Prostate gland (tissue), 2 donors: ENCODE results near the gene NPBWR2. TPM values are rescaled to one million over a fixed set of nuclear protein-coding genes. Genes with fewer than 3 reads are reported as not detected.
A peak's percentile ranks its signal among the peaks of the same experiment; 100 is the strongest.

Experiments
- DNase-seq: peaks from one replicate; pipeline ENCODE4 v3.0.0-alpha.2; 2019; ENCODE audit warnings: low spot score
- H3K27ac ChIP-seq, 2 donors: fragments of 200-600 bp; sonication (generic); 2 replicates each; pipeline ENCODE4 v1.5.1; 2017 to 2019
- H3K27me3 ChIP-seq: fragments of 200-600 bp; sonication (generic); replicated peaks from 2 replicates; pipeline ENCODE4 v1.5.1; 2019; ENCODE audit not compliant: insufficient read depth
- H3K36me3 ChIP-seq, 2 donors: fragments of 200-600 bp; sonication (generic); 1 replicate in 1 of 2; 2 replicates in 1 of 2; pipeline versions ENCODE4 v1.5.1 to v1.8.1; 2017 to 2019
- H3K4me1 ChIP-seq: fragments of 200-600 bp; sonication (generic); replicated peaks from 2 replicates; pipeline ENCODE4 v1.5.1; 2019
- H3K4me3 ChIP-seq, 2 donors: fragments of 200-600 bp; sonication (generic); 2 replicates each; pipeline ENCODE4 v1.5.1; 2017 to 2019
- H3K9me3 ChIP-seq: fragments of 200-600 bp; sonication (generic); 2 replicates; pipeline ENCODE4 v1.5.1; 2017
- POLR2A ChIP-seq: fragments of 450-650 bp; IDR thresholded peaks from one replicate; pipeline ENCODE4 v1.6.1; 2016; ENCODE audit warnings: antibody characterized with exemption, mild to moderate bottlenecking
- POLR2AphosphoS5 ChIP-seq: sonication (generic); formaldehyde crosslinking; IDR thresholded peaks from one replicate; pipeline ENCODE4 v1.6.1; 2017; ENCODE audit warnings: antibody characterized with exemption
- WGBS: methylation state at CpG from one replicate; pipeline ENCODE4 v1.1.5; 2018; 5-methylcytosine and 5-hydroxymethylcytosine counted together
- intact Hi-C: fragments of 100-400 bp; cut with DNase I; formaldehyde crosslinking; loops from one replicate; pipeline ENCODE4 v1.14.2; 2022
- total RNA-seq, 2 donors: library from RNA; depleted of rRNA; stranded (reverse); fragments of >200 nt; gene quantifications; one replicate each; pipeline ENCODE4 v1.1.0, GENCODE V29; 2016
- TF ChIP-seq, protein P1 (sequence below), 4 experiments: fragments of 200-600 bp in 2 of 4; fragments of 450-650 bp in 2 of 4; sonication (generic) in 2 of 4; IDR thresholded peaks; 1 replicate in 3 of 4; 2 replicates in 1 of 4; pipeline ENCODE4 v1.5.1; 2016 to 2019; ENCODE audit warnings: antibody characterized with exemption in 4 of 4, mild to moderate bottlenecking in 2 of 4, moderate library complexity in 2 of 4

The NPBWR2 gene
- total RNA-seq, 2 donors from 2014 or later: not detected

DNA sequence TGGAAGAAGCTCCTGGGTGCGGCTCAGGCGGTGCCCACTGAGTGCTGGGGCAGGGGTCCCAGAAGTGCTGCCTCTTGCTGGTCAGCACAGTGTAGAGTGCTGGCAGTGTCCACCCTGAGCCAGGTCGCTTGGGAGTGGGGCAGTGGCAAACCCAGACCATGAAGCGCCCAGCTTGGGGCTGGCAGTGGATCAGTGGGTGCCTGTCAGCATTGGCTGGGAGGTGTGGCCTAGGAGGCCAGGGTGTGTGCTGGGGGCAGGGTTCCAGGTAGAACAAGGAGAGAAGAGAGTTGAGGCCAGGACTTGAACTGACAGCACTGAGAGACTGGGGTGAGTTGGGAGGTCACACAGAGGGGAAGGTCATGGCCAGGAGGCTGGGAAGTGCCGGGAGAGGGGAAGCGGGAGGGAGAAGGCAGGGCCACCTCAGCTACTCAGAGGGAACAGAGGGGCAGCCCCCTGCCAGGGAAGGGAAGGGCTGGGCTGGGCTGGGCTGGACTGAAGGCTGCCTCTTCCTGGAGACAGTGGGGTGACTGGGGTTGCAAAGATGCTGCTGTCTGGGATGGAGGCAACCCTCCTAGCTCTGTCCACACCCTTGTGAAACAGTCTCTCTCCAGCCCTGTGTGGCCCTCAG is 40.2 kb downstream of the NPBWR2 start:
- TF ChIP-seq, protein P1, sequence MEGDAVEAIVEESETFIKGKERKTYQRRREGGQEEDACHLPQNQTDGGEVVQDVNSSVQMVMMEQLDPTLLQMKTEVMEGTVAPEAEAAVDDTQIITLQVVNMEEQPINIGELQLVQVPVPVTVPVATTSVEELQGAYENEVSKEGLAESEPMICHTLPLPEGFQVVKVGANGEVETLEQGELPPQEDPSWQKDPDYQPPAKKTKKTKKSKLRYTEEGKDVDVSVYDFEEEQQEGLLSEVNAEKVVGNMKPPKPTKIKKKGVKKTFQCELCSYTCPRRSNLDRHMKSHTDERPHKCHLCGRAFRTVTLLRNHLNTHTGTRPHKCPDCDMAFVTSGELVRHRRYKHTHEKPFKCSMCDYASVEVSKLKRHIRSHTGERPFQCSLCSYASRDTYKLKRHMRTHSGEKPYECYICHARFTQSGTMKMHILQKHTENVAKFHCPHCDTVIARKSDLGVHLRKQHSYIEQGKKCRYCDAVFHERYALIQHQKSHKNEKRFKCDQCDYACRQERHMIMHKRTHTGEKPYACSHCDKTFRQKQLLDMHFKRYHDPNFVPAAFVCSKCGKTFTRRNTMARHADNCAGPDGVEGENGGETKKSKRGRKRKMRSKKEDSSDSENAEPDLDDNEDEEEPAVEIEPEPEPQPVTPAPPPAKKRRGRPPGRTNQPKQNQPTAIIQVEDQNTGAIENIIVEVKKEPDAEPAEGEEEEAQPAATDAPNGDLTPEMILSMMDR (IDR thresholded peaks at IDR 0.05): no peak
- TF ChIP-seq POLR2A: no peak
- no peak for TF ChIP-seq POLR2AphosphoS5
- Histone ChIP-seq H3K4me3 (no peak overlapping the region), H3K9me3 (no peaks in the 10 kb centered on the region), H3K36me3 (no peaks in the 10 kb centered on the region), H3K27me3 (no peaks in the 10 kb centered on the region), H3K27ac (no peak overlapping the region), H3K4me1 (peaks cover 10% of the 10 kb centered on the region)
- intact Hi-C loops: loop anchor here (10.0 kb wide), 1 partner anchor 172 kb away; the partner anchor contains the start of gene DNAJC5
- 88% methylated on average over 6 of the region's 6 CpGs for WGBS
- no peak for DNase-seq

- Histone ChIP-seq H3K27me3 (no peaks in the 10 kb centered on the region), H3K36me3 (no peaks in the 10 kb centered on the region), H3K9me3 (no peaks in the 10 kb centered on the region), H3K4me3 (no peak overlapping the region), H3K27ac (no peak overlapping the region), H3K4me1 (peaks cover 10% of the 10 kb centered on the region)
- intact Hi-C loops: loop anchor here (10.0 kb wide), 1 partner anchor 171 kb away; the partner anchor contains the start of gene DNAJC5
- TF ChIP-seq, protein P1 (IDR thresholded peaks at IDR 0.05): no peak
- TF ChIP-seq POLR2A (no peak), POLR2AphosphoS5 (no peak)
- no peak for DNase-seq
- WGBS: 43% methylated on average over 5 of the region's 5 CpGs
Measured at GRCh38 chr20:64065974-64066343, 41.4 kb downstream of the NPBWR2 start.

GRCh38 chr20:64065062-64065973 is 42.0 kb downstream of the NPBWR2 start:
- Histone ChIP-seq H3K9me3 (no peaks in the 10 kb centered on the region), H3K4me1 (peaks cover 10% of the 10 kb centered on the region), H3K27ac (no peak overlapping the region), H3K4me3 (no peak overlapping the region), H3K36me3 (no peaks in the 10 kb centered on the region), H3K27me3 (no peaks in the 10 kb centered on the region)
- TF ChIP-seq POLR2A: no peak
- TF ChIP-seq, protein P1 (IDR thresholded peaks at IDR 0.05): no peak
- no peak for TF ChIP-seq POLR2AphosphoS5
- intact Hi-C loops: loop anchor here (10.0 kb wide), 1 partner anchor 171 kb away; the partner anchor contains the start of gene DNAJC5
- WGBS: 58% methylated on average over 27 of the region's 27 CpGs
- DNase-seq: no peak

DNA sequence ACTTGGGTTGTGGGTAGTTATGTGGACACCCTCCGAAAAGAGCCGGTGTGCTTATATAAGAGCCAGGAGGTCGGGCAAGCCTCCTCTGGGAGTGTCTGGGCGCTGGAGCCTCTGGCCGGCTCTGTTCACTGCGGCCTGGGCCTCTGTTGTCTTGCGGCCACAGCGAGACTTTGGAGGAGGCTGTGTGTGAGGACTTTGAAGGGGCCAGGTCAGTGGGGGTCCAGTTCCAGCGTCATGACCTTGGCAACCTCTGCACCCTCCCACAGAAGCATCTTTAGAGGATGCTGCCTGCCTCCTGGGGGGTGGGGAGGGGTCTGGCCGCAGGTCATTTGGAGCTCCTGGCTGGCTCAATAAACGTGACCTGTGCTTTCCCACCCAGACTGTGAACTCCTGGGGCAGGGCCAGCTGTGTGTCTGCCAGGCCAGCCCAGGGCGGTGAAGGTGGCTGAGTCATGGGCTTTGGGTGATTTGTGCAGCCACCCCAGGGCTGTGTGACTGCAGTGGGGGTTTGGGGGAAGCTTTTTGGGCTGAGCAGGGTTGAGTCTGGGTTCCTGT is 43.1 kb downstream of the NPBWR2 start:
- Histone ChIP-seq H3K36me3 (no peaks in the 10 kb centered on the region), H3K9me3 (no peaks in the 10 kb centered on the region), H3K27ac (no peak overlapping the region), H3K4me1 (peaks cover 10% of the 10 kb centered on the region), H3K27me3 (no peaks in the 10 kb centered on the region), H3K4me3 (peak overlapping the region; percentile 67 to 88)
- WGBS: 37% methylated on average over 12 of the region's 12 CpGs
- intact Hi-C loops: loop anchor here (10.0 kb wide), 1 partner anchor 169 kb away; the partner anchor contains the start of gene DNAJC5
- DNase-seq: no peak
- TF ChIP-seq POLR2A (no peak), POLR2AphosphoS5 (no peak)
- TF ChIP-seq, protein P1 (IDR thresholded peaks at IDR 0.05): no peak
